Ecto neural progenitor cell (in vitro differentiated cells): Measurements from ENCODE around the gene INPP5E.
"Not testable (repeated sequence)": the region's sequence is repeated elsewhere in the genome, so short reads cannot be mapped to it uniquely, and the experiment has no call there.

Source experiments
- DNase-seq: peaks from one replicate; pipeline ENCODE4 v3.0.0-alpha.2; 2018; ENCODE audit warnings: low spot score

INPP5E gene

DNA sequence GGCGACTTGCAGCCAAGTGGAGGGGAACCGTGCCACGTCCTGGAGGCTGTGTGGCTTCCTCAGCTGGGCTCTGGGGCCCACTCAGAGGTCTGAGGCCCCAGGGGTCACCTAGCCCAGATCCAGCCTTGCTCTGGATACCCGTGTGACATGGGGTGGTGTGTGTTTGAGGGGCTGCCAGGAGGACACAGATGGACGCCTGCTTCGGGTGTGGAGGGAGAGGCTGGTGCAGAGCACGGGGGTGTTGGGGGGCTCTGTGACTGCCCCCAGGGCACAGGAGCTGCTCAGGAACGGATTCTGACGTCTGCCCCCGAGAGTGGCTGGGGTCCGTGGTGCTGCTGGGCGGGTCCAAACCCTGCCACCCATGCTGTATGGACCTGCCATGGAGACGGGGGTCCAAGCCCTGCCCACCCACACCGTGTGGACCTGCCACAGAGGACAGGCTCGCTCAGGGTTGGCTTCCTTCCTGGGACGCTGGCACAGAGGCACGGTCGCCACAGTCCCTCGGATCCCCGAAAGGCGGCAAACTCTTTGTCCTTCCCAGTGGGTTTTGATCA lies 10.5 kb downstream of the INPP5E start:
- DNase-seq = no peak

DNA sequence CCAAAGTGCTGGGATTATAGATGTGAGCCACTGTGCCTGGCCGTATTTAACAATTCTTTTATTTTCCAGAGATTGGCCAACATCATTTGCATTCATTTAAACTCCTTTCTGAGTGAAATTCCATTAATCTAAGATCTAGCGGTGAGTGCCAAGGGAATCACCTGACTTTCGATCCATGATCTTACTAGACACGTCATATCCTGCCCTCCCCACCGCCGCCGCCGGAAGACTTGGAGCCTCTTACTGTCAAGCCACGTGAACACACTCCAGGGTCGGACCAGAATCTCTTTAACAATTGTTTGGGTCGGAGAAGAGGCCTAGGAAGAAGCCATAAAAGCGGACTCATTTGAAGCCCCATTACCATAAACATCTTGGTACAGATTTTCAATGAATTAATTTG lies 12.9 kb downstream of the INPP5E start:
- DNase-seq = no peak

DNA sequence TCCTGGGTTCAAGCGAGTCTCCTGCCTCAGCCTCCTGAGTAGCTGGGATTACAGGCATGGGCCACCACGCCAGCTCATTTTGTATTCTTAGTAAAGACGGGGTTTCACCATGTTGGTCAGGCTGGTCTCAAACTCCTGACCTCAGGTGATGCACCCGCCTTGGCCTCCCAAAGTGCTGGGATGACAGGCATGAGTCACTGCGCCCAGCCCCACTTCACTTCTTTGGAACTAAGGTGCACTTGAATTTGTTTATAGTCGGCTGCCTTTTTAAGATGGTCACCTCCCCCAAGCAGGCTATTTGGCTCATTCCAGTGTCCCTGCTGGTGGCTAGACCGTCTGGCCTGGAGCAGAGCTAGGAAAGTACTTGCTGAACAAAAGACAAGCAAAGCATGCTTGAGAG lies 14.3 kb downstream of the INPP5E start:
- not testable (repeated sequence) for DNase-seq

DNA sequence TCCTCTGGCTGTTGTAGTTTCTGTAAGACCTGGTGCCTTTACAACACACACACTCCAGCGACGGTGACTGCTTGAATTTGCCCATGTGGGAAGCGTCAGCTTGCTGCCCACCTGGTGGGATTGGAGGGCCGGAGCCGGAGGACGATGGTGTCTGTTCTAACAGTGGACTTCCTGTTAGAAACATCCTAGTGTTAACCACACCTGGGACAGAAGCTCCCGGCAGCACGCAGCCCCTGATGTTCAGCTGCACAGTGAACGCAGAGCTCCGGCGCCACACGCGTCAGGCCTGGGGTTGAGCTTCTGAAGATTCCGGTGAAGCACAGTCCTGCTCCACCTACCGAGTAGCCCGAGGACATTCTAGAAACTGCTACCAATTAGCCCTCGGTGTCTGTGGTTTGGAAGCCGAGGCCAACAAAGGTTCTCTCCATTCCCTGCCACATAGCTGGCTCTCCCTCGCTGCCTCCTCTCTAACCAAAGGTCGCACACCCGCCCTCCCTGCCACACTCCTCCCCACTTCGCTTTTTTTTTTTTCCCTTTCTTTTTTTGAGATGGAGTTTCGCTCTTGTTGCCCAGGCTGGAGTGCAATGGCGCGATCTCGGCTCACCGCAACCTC lies 14.8 kb downstream of the INPP5E start:
- no peak for DNase-seq

DNA sequence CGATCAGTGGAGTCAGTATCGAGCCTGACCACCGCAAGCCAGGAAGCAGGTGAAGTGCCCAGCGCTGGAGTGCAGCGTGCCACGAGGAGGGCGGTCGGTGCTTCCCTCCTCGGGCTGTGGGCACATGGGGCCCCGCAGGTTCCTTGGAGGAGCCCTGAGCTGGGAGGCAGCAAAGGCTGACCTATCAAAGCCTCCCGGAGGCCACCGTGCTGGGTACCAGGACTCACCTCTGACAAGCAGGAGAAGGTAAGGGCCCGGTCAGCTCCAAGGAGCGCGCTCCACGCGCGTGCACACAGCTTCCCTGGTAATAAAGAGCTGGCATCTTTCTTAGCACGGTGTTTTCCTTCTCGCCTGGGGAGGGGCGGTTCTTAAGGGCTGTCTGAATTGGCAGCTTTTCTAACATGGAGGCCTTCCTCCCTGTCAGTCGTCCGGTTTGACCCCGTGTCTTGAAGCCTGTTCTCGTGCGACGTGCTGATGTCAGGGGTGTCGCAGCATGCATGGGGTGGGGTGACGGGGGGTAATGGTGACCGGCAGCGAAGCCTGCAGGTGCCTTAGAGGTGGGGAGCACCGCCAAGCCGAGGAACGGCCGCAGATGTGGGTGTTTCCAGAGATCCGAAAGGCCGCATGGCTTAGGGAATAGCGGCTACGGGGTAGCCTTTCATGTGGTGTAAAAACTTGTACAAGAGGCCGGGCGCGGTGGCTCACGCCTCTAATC lies 16.1 kb downstream of the INPP5E start:
- no peak for DNase-seq

DNA sequence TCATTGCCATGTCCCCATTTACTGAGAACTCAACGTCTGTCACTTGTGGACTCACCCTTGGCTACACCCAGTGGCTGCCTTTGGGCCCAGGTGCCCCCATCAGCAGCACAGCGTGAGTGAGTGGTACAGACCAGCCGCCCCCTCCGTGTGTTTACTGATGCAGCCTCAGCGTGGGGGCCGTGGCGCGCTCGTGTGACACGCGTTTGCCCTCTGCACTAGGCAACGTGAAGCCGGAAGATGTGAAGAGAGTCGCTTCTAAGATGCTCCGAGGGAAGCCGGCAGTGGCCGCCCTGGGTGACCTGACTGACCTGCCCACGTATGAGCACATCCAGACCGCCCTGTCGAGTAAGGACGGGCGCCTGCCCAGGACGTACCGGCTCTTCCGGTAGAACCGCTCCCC lies 16.8 kb downstream of the INPP5E start:
- no peak for DNase-seq

DNA sequence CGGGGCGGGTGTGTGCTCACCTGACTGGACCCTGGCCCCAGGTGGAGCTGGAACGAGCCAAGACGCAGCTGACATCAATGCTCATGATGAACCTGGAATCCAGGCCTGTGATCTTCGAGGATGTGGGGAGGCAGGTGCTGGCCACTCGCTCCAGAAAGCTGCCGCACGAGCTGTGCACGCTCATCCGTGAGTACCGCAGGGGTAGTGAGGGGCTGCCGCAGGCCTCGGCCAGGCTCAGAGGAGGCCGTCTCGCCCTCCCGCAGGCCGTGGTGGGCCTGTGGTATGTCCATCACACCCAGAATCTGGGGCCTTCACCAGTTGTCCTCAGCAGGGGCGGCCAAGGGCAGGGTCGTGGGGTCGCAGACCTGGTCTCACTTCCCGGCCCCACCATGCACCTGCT lies 17.9 kb downstream of the INPP5E start:
- DNase-seq = no peak

DNA sequence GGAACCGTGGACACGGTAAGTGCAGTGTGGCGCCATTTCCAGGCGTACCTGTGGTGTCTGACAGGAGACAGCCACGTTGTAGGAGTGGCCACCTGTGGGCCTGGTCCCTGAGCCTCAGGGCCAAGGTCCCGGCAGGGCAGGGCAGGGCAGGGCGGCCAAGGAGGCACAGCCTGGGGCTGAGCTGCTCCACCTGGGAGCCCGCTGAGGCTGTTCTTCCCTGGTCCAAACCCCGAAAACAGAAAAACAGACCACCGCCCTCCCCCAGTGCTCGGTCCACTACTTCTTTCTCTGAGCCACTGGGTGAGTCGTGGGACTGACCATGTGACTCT lies 20.6 kb downstream of the INPP5E start:
- no peak for DNase-seq

DNA sequence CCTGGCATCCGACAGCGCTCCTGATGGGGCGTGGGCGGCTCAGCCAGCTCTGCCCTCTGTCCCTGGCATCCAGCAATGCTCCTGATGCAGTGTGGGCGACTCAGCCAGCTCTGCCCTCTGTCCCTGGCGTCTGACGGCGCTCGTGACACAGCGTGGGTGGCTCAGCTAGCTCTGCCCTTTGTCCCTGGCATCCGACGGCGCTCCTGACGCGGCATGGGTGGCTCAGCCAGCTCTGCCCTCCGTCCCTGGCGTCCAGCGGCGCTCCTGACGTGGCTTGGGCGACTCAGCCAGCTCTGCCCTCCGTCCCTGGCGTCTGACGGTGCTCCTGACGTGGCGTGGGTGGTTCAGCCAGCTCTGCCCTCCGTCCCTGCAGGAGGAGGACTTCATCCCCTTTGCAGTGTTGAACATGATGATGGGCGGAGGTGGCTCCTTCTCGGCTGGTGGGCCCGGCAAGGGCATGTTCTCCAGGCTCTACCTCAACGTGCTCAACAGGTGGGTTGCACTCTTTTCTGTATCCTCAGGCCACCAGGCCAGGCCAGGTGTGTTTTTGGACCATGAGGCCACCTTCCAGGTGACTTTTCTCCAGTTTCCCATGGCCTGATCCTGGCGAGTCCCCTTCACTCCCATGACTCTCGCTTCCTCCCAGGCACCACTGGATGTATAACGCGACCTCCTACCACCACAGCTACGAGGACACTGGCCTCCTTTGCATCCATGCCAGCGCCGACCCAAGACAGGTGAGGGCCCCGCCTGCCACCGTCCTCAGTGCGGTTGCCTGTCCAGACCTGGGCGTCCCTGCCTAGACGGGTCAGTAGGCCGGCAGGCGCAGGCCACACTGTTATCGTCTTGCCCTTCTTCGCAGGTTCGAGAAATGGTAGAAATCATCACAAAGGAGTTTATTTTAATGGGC lies 21.2 kb downstream of the INPP5E start:
- no peak for DNase-seq

DNA sequence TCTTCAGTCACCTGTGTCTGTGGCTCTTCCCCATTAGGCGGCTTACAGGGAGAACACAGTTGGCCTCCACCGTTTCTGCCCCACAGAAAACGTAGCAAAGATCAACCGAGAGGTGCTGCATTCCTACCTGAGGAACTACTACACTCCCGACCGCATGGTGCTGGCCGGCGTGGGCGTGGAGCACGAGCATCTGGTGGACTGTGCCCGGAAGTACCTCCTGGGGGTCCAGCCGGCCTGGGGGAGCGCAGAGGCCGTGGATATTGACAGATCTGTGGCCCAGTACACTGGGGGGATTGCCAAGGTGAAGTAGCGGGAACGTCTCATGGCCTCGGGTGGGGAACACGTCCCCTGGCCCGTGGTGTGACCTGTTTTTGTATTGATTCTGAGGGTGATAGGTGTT lies 22.7 kb downstream of the INPP5E start:
- no peak for DNase-seq

DNA sequence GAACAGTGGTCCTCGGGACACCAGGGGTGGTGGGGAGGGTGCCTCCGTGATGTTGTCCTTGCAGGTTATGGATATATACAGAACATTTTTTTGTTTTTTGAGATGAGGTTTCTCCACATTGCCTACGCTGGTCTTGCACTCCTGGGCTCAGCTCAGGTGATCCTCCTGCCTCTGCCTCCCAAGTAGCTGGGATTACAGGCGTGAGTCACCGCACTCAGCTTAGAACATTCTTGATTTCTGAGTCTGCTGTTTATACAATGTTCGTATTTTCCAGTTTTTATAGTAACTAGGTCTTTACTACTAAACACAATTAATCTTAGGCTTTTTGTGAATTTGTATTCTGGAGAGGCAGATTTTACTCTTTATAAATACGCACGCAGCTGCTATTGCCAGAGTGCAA lies 23.2 kb downstream of the INPP5E start:
- no peak for DNase-seq

DNA sequence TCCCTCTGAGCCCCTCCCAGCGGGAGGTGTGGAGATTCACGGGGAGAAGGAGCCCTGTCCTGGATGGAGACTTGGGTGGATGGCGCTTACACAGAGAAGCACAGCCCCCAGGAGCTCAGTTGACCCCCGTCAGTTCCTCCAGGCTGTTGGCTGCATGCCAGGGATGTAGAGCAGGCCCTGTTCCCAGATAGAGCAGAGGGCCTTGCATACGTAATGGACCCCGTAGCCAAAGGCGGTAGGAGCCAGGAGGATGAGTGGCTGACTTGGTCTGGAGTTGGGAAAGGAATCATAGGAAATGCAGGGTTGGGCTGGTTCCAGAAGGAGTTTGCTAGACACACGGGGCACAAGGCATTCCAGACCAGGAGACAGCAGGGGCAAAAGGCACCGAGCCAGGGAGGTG lies 26.7 kb downstream of the INPP5E start:
- DNase-seq = no peak

DNA sequence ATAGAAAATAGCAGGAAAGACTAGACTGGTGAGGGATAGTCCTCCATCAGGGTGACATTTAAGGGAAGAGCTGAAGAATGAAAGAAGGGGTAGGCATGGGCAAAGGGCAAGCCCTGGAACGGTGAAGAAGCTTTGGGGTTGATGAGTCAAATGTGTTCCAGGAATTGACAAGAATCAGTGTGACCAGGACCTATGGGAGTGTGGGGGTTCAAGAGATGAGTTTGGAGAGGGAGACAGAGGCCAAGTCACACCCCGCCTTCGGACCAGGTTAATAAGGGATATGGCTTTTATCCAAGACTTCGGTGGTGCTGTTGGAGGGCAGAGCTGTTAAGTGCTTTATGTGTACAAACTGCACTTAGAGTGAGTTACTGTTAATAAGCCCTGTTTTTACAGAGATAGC lies 28.3 kb downstream of the INPP5E start:
- DNase-seq = no peak

DNA sequence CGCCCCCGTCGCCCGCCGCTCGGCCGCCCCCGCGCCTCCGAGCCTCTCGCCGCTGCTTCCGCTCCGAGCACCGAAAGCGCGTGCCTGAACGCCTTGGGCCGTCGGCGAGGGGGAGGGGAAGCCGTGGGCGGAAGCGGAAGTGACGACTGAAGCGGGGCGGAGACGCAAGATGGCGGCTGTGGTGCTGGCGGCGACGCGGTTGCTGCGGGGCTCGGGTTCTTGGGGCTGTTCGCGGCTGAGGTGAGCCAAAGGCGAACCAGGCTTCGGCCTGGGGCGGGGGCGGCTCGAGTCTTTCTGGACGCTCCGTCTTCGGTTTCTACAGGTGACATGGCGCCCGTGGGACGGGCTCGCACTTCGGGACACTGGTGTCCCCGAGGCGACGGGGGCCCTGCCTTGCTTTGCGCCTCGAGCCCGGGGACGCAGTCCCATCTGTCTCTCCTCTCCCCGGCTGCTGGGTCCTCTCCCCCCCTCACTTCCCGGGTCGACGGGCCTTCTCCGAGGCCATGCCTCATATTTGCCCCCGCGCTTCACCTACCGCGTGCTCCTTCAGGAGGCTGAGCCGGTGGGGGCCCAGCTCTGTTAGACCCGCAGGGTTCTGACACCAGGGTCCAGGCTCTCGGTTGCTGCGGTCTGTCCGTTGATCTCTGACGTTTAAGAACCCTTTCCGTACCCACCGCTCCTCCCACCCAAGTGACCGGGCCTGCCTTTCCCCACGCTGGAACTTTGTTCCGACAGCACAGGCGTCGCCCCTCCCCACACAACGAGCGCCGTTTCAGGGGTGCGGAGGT lies 29.0 kb downstream of the INPP5E start, which contains the start of the genes ENTR1 and PMPCA:
Gene ENTR1 (minus strand): TSS at position 115 of the 788 bp plus-strand sequence. CDS start 217 bp downstream, outside the sequence.
Gene PMPCA (plus strand): TSS at position 159 of the 788 bp plus-strand sequence. CDS start 11 bp downstream, at position 170.
- peak; percentile 93 for DNase-seq

DNA sequence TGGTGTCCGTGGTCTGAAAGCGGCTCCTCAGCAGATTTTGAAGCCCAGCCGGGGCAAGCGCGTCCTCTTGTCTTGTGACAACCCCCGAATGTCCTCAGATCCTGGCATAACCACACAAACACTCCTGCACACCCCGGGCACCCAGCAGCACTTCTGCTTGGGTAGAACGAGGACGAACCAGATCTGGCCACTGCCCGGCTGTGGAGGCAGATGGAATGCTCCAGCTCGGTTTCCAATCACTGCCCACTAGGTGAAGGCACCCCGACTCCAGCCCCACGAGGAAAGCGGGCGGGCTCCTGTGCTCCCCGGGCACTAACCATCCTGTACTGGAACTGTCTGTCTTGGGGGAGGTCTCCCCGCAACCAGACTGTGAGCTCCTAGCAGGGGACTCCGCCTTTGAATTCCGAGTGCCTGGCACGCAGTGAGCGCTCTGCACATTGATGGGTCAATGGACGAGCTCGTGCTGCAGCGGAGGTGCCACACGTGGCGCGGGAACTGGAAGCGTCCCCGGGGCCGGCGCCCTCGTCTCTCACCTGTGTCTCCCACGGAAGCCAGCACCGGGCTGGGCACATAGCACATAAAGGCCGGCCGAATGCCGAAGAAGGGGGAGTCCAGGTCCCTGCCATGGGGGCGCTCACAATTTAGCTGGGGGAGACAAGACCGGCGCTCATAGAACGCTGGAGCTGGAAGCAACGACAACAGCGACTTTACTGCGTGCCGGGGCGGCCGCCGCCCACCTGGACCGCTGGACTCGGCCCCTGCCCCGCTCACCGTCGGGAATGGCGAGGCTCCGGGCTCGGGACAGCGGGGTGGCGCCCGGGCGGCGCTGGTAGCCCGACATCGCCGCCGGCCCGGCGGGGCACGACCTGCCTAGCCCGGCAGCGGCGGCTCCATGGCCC lies 29.8 kb downstream of the INPP5E start:
- peak; percentile 62 for DNase-seq

DNA sequence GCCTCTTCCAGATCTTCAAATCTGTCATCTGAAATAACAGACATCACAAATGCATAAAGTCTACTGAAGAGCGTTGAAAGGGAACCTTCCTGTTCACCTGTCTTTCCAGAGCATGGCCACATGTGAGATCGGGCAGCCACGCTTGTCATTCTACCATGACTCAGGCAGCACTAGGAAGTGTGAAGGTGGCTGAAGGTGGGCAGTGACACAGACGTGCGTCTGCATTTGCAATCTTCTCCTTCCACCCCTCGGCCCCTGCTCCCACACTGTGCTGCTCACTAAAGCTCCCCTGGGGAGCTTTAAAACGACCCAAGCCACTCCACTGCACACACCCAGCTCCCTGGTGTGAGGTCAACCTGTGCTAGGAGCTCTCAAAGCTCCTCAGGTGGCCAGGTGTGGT lies 31.7 kb downstream of the INPP5E start:
- no peak for DNase-seq

DNA sequence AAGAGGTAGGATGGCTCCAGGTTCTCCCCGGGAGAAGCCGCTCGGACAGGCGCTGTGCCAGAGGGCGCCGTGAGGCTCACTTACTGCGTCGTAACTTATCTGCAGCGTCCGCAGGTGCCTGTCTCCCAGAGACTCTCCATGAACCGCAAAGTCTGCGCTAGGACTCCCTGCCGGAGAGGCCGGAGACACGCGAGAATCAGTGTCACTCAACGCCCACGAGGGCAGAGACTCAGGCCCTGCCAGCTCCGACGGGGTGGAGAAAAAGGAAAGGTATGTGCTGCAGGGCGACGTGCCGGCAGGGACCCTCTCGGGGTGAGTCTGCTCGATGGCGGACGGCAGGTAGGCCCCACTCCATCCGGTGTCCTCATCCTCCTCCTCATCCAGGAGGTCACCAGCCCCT lies 32.6 kb downstream of the INPP5E start:
- DNase-seq = not testable (repeated sequence)

DNA sequence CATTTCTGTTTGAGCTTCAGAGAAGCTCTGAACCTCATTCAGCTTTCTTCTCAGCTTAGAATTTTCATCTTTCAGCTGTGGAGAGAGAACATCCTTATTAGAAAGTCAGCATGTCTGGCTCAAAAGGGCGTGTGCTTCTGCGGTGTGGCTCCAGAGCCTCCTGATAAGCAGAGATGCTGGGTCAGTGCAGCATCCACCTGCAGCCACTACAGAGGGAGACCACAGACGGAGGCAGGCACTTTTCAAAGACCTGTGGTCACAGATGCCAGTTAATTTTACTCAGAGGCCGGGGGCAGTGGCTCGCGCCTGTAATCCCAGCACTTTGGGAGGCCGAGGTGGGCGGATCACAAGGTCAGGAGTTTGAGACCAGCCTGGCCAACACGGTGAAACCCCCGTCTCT lies 33.7 kb downstream of the INPP5E start:
- not testable (repeated sequence) for DNase-seq

DNA sequence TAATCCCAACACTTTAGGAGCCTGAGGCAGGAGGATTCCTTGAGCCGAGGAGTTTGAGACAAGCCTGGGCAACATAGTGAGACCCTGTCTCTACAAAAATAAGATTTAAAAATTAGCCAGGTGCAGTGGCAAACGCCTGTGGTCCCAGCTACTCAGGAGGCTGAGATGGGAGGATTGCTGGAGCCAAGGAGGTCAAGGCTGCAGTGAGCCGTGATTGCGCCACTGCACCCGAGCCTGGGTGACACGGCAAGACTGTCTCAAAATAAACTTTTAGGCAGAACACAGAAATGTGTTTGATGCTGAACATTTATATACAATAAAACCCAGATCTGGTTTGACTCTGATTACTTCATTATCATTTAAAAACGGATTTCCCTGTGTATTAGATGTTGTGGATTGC lies 34.2 kb downstream of the INPP5E start:
- no peak for DNase-seq

DNA sequence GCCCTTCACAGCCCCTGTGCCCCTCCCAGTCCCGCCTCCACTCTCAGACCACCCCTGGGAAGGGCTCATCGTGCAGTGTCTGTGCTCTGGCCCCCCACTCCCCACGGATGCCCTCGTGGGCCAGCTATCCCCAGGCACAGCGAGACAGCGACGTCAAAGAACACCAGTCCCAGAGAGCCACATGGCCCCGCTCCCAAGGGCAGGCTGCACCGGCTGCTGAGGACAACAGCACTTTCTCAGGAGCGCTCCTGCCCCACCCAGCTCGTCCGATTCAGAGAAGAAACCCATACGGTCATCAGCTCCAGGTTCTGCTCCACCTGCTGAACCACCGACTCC lies 34.9 kb downstream of the INPP5E start:
- DNase-seq = no peak
